Stimulated activated CD4-positive, alpha-beta T cell treated with anti-CD3 and anti-CD28 coated beads, Interleukin-2, amount 100 ng/mL, for 4 hours (primary cell): ENCODE results near the gene SNRPA1.
A peak's percentile ranks its signal among the peaks of the same experiment; 100 is the strongest.

ENCODE experiments used
- DNase-seq: peaks from one replicate; pipeline ENCODE4 v3.0.0-alpha.2; 2020; ENCODE audit warnings: low read depth

SNRPA1 gene

GRCh38 chr15:101258238-101259144, 36.6 kb downstream of the SNRPA1 start:
- DNase-seq = peak; percentile 46

DNA sequence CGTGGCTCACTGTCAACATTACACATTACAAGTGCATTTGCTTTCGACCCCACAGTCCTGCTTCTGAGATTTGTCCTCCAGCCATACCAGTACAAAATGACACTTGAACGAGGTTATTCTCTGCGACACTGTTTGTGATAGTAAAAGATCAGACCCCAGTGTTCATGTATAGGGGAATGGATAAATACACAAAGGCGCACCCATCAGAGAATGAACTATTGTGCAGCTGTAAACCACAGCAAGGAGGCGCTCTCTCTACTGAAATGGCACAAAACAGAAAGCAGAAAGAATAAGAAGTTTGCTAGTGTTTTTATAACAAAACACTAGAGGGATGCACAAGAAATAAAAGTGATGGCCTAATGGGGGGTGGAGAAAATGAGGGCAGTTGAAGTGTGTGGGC, 38.3 kb downstream of the SNRPA1 start:
- no peak for DNase-seq

GRCh38 chr15:101255615-101256241, 39.3 kb downstream of the SNRPA1 start:
- no peak for DNase-seq

DNA sequence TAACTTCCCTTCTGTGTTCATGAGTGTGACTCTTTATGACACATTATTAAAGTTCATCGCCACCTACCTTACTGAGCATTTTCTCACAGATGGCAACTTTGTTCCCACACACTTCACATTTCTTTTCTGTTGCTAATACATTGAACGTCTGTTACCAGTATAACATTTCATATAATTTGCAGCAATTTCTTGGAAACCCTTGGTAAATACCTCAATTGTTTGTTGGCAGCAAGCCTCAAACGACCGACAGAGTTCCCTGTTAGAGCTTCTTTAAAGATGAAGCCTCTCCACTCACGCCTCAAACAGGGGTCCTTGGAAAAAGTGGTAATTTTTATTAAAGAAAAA, 40.0 kb downstream of the SNRPA1 start:
- no peak for DNase-seq

DNA sequence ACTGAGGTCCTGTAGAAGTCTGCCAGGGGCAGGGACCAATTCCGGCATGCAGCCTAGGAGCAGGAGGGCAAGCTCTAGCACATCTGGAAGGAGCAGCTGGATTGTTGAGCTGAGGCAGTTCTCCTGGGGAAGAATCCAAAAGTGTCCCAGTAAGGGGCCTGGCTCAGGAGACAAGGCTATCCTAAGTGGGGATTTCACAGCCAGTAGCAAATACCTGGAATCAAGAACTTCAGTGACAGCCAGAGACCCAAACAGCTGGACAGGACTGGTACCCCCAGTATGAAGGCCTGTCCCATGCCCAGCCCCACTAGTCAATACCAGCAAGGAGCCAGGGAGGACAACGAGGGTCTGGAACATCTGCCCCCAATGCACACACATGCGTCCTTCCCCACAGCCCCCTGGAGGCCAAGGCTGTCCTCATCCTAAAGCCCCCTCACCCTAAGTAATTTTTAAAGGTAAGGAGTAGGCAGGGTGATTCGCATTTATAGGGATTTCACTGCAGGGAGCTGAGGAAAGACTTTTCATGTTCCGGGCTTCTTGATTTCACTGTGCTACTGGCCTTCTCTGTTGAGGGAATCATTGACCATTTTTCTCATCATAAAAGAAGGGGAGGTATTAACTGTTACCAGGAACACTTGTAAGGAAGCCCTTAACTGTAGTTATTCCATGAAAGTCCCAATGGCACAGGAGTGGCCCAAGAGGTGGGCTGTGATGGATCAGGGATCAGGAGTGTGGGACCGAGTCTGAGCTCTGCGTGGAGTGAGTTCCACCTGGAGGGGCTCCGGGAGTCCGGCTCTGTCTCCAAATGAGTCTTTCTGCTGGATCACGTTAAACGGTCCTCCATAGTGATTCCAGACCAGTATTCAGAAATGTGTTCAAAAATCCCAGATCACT, 40.6 kb downstream of the SNRPA1 start:
- no peak for DNase-seq

- DNase-seq = no peak
Observed at GRCh38 chr15:101252836-101253235, 42.2 kb downstream of the SNRPA1 start.

DNA sequence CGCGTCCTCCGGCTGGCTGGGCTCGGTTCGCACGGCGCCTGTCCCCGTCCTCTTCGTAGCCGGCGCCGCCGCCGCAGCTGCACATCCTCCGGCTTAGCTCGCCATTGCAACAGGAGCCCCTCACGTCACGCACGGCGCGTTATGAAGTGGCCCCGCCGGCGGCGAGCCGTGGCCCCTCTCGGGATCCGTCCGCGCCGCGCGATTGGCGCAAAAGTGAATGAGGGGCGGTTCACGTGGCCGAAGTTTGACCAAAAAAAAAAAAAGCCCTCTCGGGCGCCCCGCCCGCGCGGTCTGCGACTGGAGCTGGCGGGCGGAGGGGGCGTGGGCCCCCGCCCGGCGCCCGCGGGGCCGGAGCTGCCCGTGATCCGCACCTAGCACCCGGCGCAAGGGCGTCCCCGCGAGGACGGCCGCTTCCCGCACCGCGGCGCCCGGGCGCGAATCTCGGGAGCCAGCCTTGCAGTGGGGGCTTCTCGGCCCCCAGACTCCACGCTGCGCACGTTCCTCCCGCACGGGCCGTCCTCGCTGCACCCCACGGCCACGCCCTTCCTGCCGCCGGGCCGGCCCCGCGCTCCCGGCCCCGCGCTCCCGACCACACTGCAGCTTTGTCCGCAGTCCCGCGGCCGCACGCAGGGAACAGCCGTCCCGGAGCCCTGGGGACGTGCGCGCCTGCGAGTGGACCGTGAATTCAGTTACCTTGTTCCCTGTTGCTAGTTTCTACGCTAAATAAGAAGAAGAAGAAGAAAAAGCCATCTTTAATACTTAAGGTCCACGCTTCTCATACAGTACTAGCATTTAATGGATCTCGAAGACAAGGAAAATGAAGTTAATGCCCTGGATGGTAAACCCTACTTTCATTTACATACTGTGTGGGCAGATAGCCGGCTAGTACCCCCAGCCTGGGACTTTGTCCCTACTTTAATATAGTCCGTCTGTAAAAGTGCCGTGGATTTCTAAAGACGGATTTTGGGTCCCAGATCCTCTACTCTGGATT, 42.9 kb downstream of the SNRPA1 start, which contains the start of gene CHSY1:
Gene CHSY1, minus strand, starts transcription at position 219 of the 991 bp plus-strand sequence. CDS start 592 bp downstream, outside the sequence.
- peak; percentile 78 for DNase-seq

DNA sequence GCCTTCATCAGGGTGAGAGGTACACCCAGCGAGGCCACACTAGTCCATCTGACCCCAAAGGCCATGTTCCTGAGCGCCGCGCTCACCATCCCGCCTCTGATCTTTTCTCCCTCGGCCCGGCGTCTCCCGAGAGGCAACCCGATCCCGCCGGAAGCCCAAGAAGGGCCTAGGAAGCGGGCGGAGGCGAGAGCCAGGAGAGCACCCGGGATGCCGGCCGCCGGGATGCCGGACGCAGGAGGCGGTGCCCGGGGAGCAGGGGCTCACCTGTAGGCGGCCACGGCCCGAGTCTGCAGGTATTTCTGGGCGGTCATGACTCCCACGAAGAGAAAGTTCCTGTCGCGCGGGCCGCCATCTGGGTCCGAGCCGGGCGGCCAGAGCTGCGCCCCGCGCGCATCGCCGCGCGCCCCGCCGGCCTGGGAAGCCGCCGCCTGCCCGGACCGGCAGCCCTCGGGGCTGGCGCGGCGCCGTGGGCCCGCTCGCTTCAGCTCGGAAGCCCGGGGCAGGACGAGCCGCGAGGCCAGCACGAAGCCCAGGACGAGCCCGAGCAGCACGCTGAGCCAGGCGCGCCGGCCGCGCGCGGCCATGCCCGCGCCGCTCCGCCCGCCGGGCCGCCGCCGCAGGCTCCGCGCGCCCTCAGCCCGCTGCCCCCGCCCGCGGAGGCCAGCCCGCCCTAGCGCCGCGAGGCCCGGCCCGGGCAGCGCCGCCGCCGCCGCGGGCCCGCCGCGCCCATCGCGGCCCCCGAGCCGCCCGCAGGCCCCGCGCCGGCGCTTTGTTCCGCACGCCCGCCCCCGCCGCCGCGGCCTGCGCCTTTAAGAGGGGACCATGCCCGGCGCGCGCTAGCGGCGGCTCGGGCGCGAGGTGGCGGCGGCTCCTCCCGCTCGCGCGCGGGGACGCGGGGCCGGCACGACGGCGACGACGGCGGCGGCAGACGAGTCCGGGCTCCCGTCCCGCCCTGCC, 43.9 kb downstream of the SNRPA1 start:
- DNase-seq = peak; percentile 35

DNA sequence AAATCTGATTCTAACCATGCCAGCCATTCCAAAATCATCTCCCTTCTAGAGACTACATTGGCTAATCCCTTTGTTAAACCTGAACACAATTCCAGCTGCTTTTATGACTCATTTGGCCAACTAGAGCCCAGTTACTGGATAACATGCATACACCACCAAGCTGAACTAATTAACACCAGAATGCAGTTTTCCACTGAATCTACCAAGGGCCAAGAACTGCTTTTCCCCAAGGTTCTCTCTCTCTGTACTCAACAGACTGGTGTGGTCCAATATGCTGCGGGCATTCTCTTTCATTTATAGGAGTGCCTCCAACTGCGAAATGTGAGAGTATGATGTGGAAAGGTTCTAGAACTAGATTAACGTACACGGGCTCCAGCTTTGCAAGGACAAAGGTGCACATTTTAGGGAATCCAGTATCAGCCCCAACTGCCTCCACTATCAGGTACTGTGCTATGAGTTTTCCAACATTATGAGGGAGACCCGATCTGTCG, 44.7 kb downstream of the SNRPA1 start:
- DNase-seq = no peak

GRCh38 chr15:101248274-101248673, 46.8 kb downstream of the SNRPA1 start:
- no peak for DNase-seq

DNA sequence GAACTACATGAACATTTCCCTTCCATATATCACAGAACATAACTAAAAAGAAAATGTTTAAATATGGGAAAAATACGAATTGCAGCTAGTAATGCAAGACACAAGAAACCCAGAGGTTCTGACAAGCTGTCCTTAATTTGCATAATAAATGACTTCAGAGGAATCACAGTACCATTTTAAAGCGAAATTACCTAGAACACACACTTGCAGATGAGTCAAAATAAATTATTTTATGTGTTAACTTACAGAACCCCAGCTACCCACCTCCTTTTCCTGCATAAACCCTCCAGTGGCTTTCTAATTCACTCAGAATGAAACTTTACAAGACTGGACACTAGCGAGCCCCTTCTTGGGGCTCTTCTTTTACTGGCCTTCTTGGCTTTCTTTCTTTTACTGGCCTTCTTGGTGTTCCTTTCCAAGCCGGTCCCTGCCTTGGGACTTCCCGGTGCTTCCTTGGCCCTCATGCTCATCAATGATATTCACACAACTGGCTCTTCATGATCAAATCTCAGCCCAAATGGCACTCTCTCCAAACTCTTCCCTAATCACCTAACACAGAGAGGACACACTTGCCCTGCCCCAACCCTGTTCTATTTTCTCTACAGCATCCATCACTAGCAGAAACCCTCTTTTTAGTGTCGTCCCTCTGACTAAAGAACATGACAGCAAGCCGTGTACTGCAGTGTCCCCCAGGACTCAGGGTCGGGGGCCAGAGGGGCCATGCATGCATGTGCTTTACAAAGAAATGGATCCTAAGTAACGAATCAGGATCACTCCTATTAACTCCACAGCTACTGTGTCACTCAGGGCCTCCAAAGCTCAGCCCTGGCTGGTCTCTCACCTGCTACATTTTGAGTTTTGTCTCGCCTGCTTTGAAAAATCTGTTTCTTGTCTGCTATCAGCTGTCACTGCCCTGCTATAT, 48.0 kb downstream of the SNRPA1 start:
- no peak for DNase-seq

DNA sequence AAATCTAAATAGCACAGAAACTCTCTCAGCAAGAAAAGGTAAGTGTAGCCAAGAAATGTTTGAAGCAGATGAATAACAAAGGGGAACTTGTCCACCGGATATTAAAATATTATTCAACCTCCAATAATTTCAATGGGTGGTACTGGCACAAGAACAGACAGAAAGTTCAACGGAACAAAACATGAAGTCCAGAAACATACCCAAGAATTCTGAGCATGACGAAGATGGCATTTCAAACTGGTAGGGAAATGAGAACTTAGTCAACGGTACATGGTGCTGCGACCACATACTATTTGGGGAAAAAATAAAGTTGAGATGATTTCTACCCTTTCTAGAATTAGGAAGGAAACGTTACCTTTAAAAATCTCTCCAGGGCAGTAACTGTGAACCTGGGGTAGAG, 48.7 kb downstream of the SNRPA1 start:
- DNase-seq = no peak

GRCh38 chr15:101244889-101245668, 50.0 kb downstream of the SNRPA1 start:
- DNase-seq = no peak

- DNase-seq = no peak
Observed at GRCh38 chr15:101244036-101244781, 50.8 kb downstream of the SNRPA1 start.

DNA sequence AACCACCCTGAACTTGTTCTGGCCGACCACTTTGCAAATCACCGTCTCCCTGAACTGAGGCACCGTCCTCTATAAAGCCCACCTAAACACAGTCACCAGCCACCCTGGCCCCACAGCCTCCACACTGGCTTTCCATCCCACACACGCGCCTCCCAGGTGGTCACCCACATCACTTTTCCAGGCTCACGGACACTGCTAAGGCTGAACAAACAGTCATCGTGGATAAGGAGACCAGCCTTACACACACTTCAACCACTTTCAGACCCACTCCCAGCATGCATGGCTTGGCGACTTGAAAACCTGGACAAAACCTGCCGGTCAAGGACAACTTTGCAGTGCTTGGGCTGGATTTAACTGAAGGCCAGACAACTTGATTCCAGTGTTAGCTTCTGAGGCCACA, 51.6 kb downstream of the SNRPA1 start:
- no peak for DNase-seq

- no peak for DNase-seq
Observed at GRCh38 chr15:101242999-101243336, 52.1 kb downstream of the SNRPA1 start.
